Stomach (tissue), 9 donors: ENCODE measurements around the gene PTK6. TPM values are rescaled to one million over a fixed set of nuclear protein-coding genes. Genes with fewer than 3 reads are reported as not detected.

Source experiments
- DNase-seq, 2 donors: peaks; one replicate each; pipeline versions ENCODE4 v3.0.0 to v3.0.0-alpha.2; 2013 to 2019
- H3K27ac ChIP-seq, 5 donors: fragments of 200-600 bp in 4 of 5; sonication (generic) in 4 of 5; one replicate each; pipeline ENCODE4 v1.5.1; 2013 to 2019; ENCODE audit warnings: mild to moderate bottlenecking in 1 of 5, moderate library complexity in 1 of 5
- H3K27me3 ChIP-seq, 3 donors: fragments of 200-600 bp; sonication (generic); one replicate each; pipeline ENCODE4 v1.5.1; 2017 to 2019; ENCODE audit warnings: mixed run types in 1 of 3
- H3K36me3 ChIP-seq, 4 donors: fragments of 200-600 bp; sonication (generic); 1 replicate in 3 of 4; 2 replicates in 1 of 4; pipeline ENCODE4 v1.5.1; 2016 to 2019
- H3K4me1 ChIP-seq, 4 donors: fragments of 200-600 bp; sonication (generic); one replicate each; pipeline ENCODE4 v1.5.1; 2016 to 2019
- H3K4me3 ChIP-seq, 4 donors: fragments of 200-600 bp; sonication (generic) in 3 of 4; one replicate each; pipeline ENCODE4 v1.5.1; 2016 to 2019; ENCODE audit warnings: mild to moderate bottlenecking in 1 of 4
- H3K9me3 ChIP-seq, 4 donors: fragments of 200-600 bp; sonication (generic); one replicate each; pipeline ENCODE4 v1.5.1; 2016 to 2019
- EP300 ChIP-seq: sonication (generic); formaldehyde crosslinking; IDR thresholded peaks from one replicate; pipeline ENCODE4 v1.6.1; 2017; ENCODE audit warnings: antibody characterized with exemption
- POLR2A ChIP-seq, 4 donors: fragments of 450-650 bp; IDR thresholded peaks; one replicate each; pipeline ENCODE4 v1.6.1; 2016; ENCODE audit warnings: antibody characterized with exemption in 4 of 4, control low read depth in 2 of 4, mild to moderate bottlenecking in 1 of 4, moderate library complexity in 1 of 4
- POLR2AphosphoS5 ChIP-seq, 3 donors: sonication (generic); formaldehyde crosslinking; IDR thresholded peaks; one replicate each; pipeline ENCODE4 v1.6.1; 2016; ENCODE audit warnings: antibody characterized with exemption in 3 of 3
- WGBS, 5 donors: extraction: QIAGEN DNeasy Blood & Tissue Kit in 3 of 5; methylation state at CpG; one replicate each; pipeline versions ENCODE4 v1.1.5 to v1.1.7; 2013 to 2018; 5-methylcytosine and 5-hydroxymethylcytosine counted together
- intact Hi-C: fragments of 100-400 bp; cut with DNase I; formaldehyde crosslinking; loops from one replicate; pipeline ENCODE4 v1.15.1; 2023; ENCODE audit warnings: low total_unique reads
- polyA plus RNA-seq, 3 donors: library from polyadenylated mRNA; stranded (reverse); fragments of 200-250 nt; gene quantifications; one replicate each; pipeline ENCODE4 v1.2.3, GENCODE V29; 2013
- total RNA-seq, 5 donors: library from RNA; depleted of rRNA; stranded (reverse); fragments of >200 nt; gene quantifications; one replicate each; pipeline versions ENCODE4 v1.1.0 to v1.2.3, GENCODE V29; 2014 to 2016
- TF ChIP-seq, protein P1 (sequence below), 7 experiments: fragments of 450-650 bp in 4 of 7; fragments of 200-600 bp in 3 of 7; sonication (generic) in 3 of 7; IDR thresholded peaks; one replicate each; pipeline ENCODE4 v1.5.1; 2016 to 2019; ENCODE audit warnings: antibody characterized with exemption in 7 of 7, control low read depth in 2 of 7, mild to moderate bottlenecking in 1 of 7
- donor health status: healthy with polysubstance abuse.
- donor health status: Bipolar disorder and iron deficiency.
- donor health status: healthy.

The PTK6 gene
- total and polyA plus RNA-seq, 8 donors, result 7.7 to 98.5 (median 22.9) TPM

DNA sequence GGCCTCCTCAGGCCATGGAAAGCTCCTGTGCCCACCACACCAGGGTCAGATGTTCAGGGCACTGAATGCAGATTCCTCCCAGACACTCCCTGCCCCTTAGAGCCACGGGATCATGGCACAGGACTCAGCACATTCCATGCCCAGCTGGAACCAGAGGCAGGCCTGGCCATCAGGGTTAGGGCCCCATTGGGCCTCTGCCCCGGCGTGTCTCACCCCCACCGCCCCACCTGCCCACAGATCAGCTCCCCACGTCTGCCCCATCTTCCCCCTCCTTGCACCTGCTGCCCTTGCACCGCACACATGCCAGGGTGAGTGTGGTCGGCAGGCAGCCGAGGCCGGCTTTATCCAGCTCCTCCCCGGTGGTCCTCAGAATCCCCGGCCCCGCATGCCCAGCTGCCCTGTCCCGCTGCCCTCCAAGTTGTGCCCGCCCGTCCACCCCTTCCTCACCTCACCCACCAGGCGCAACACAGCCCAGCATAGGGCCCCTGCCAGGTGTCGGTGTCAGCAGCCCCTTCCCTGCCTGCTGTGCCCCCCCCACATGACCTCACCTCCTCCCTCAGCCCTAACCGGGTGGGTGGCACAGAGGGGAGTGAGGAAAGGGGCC, 12.6 kb upstream of the PTK6 start:
- no peak overlapping the region for H3K27ac ChIP-seq
- no peaks in the 10 kb centered on the region for H3K9me3 ChIP-seq
- H3K4me3 ChIP-seq, result no peak overlapping the region
- peaks cover 8 to 28% (median 21%) of the 10 kb centered on the region in 4 donors for H3K4me1 ChIP-seq
- DNase-seq, result no peak
- 78 to 85% (median 81%) methylated on average over 18 of the region's 18 CpGs for WGBS, 5 donors
- H3K36me3 ChIP-seq, result no peaks in the 10 kb centered on the region
- H3K27me3 ChIP-seq, result peaks cover 0 to 92% (median 4%) of the 10 kb centered on the region in 3 donors
- TF ChIP-seq, protein P1, sequence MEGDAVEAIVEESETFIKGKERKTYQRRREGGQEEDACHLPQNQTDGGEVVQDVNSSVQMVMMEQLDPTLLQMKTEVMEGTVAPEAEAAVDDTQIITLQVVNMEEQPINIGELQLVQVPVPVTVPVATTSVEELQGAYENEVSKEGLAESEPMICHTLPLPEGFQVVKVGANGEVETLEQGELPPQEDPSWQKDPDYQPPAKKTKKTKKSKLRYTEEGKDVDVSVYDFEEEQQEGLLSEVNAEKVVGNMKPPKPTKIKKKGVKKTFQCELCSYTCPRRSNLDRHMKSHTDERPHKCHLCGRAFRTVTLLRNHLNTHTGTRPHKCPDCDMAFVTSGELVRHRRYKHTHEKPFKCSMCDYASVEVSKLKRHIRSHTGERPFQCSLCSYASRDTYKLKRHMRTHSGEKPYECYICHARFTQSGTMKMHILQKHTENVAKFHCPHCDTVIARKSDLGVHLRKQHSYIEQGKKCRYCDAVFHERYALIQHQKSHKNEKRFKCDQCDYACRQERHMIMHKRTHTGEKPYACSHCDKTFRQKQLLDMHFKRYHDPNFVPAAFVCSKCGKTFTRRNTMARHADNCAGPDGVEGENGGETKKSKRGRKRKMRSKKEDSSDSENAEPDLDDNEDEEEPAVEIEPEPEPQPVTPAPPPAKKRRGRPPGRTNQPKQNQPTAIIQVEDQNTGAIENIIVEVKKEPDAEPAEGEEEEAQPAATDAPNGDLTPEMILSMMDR (IDR thresholded peaks at IDR 0.05), result no peak
- intact Hi-C loops, result no loop called here

DNA sequence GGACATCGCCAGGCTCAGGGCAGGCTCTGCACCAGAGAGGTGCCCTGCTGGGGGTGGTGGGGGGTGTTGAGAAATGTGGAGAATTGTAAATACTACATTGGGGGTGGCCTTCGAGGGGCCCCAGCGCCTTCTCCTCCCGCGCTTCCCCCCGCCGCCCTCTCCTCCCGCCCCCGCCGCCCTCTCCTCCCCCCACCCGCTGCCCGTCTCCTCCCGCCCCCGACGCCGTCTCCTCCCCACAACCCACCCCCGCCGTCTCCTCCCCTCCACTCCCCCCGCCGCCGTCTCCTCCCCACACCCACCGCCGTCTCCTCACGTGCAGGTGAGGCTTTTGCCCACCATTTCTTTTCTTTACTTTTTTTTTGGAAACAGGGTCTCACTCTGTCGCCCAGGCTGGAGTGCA, 11.8 kb upstream of the PTK6 start:
- no peak for DNase-seq
- TF ChIP-seq POLR2A (IDR thresholded peaks at IDR 0.05), result no peak
- TF ChIP-seq POLR2AphosphoS5 (IDR thresholded peaks at IDR 0.05), result no peak
- TF ChIP-seq, protein P1 (IDR thresholded peaks at IDR 0.05), result no peak
- no peak for TF ChIP-seq EP300
- Histone ChIP-seq H3K9me3 (no peaks in the 10 kb centered on the region), H3K4me3 (no peak overlapping the region), H3K36me3 (no peaks in the 10 kb centered on the region), H3K4me1 (peaks cover 4 to 21% (median 14%) of the 10 kb centered on the region in 4 donors), H3K27me3 (peaks cover 0 to 92% (median 4%) of the 10 kb centered on the region in 3 donors), H3K27ac (no peak overlapping the region)
- intact Hi-C loops, result no loop called here
- 17 to 37% (median 21%) methylated on average over 6 to 20 of the region's 25 CpGs for WGBS, 5 donors

DNA sequence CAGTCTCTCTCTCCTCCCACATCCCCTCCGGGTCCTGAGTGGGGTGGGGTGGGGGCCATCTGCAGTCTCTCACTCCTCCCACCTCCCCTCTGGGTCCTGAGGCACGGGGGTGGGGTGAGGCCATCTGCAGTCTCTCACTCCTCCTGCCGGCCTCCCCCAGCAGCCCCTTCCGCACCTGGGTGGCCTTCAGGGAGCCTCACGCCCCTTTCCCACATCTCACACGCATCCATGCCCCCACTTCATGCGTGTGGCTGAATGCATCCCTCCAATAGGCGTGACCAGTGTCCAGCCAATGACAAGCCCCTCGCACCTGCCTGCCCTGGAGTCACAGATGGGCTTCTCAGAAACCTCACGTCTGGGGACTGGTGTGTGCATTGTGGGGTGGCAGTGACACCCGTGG, 11.4 kb upstream of the PTK6 start:
- peaks cover 0 to 88% (median 4%) of the 10 kb centered on the region in 3 donors for H3K27me3 ChIP-seq
- intact Hi-C loops, result no loop called here
- no peak for TF ChIP-seq EP300
- TF ChIP-seq POLR2AphosphoS5 (IDR thresholded peaks at IDR 0.05), result no peak
- TF ChIP-seq, protein P1 (IDR thresholded peaks at IDR 0.05), result no peak
- TF ChIP-seq POLR2A (IDR thresholded peaks at IDR 0.05), result no peak

DNA sequence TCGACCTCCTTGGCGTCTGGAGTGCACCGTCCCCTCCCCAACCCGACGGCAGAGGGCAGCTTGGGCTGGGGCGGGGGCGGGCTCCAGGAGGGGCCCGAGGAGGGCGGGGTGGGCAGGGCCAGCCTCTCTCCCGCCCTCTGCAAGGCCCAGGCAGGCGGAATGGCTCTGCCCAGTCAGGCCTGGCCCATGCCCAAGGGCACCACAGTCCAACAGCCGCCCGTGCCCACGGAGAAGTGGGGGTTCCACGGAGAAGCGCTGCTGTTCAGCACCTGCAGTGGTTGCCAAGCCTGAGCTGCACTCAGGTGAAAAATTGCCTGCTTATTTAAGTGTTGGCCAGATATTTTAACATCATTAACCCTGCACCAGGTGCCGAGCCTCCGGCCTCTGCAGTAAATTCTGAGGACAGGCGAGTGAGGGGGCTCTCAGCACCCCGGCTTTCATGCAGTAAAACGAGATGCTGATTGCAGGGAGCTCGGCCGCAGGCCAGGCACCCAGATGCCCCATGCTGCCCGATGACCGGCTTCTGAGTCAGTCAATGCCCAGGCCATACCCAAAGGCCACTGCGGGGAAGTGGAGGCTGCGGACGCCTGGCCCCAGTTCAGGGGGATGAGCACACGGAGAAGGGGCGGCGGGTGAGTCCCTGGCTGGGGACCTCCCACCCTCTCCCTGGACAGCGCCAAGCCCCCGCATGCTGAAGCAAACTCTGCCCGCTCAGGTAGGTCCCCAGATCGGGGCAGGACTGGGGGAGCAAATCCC, 10.7 kb upstream of the PTK6 start, which contains the start of gene SRMS:
Gene SRMS, minus strand, starts transcription at position 25 of the 756 bp plus-strand sequence. CDS start 286 bp downstream, outside the sequence.
- H3K27me3 ChIP-seq, result peaks cover 0 to 82% (median 4%) of the 10 kb centered on the region in 3 donors
- intact Hi-C loops, result no loop called here

More for the DNA sequence above, 11.4 kb upstream of the PTK6 start:
- no peak overlapping the region for H3K4me3 ChIP-seq
- peaks cover 0 to 16% (median 9%) of the 10 kb centered on the region in 4 donors for H3K4me1 ChIP-seq
- 39 to 53% (median 45%) methylated on average over 10 to 11 of the region's 11 CpGs for WGBS, 5 donors
- no peaks in the 10 kb centered on the region for H3K36me3 ChIP-seq
- no peak overlapping the region for H3K27ac ChIP-seq
- no peak for DNase-seq
- H3K9me3 ChIP-seq, result no peaks in the 10 kb centered on the region

More for the DNA sequence above, 10.7 kb upstream of the PTK6 start, which contains the start of gene SRMS:
- Histone ChIP-seq H3K27ac (no peak within 1 kb of the TSS), H3K36me3 (no peaks in the 10 kb centered on the region), H3K9me3 (no peaks in the 10 kb centered on the region), H3K4me1 (peaks cover 0 to 13% (median 3%) of the 10 kb centered on the region in 4 donors), H3K4me3 (no peak within 1 kb of the TSS)
- 55 to 65% (median 57%) methylated on average over 26 to 35 of the region's 35 CpGs; no CpG with 5 or more reads in 1 of the 5 donors for WGBS, 5 donors
- DNase-seq, result no peak
- TF ChIP-seq, protein P1 (IDR thresholded peaks at IDR 0.05), result no peak
- TF ChIP-seq POLR2AphosphoS5 (IDR thresholded peaks at IDR 0.05) (no peak), POLR2A (IDR thresholded peaks at IDR 0.05) (no peak), EP300 (no peak)
